HCT116 (cell line): ENCODE data around the gene ITPKA. TPM values are rescaled to one million over a fixed set of nuclear protein-coding genes. Genes with fewer than 3 reads are reported as not detected.

Experiments
- ATAC-seq: fragments of 200-7000 bp; cut with Tn5 transposase; 2 replicates; pipeline ENCODE4 v1.9.1; 2020; ENCODE audit warnings: mild to moderate bottlenecking, moderate library complexity
- BruUV-seq: library from RNA; stranded (reverse); fragments of 400-500 nt; replicated peaks from 2 replicates; lab custom pipeline; 2021; lab: Mats Ljungman, UMichigan
- CTCF ChIA-PET: fragments of 300-600 bp; sonication (Branson Sonifier 250); formaldehyde crosslinking; loops from one replicate; lab custom pipeline; 2021; ENCODE audit warnings: antibody characterized with exemption; lab: Charles Lee
- POLR2A ChIA-PET: fragments of 300-600, 350-600 bp; sonication (Branson Sonifier 250); formaldehyde crosslinking; loops from one replicate; lab custom pipeline; 2021; ENCODE audit warnings: antibody characterized with exemption; lab: Charles Lee
- RAD21 ChIA-PET, 2 experiments: fragments of 300-600 bp; sonication (Branson Sonifier 250); formaldehyde crosslinking; loops; one replicate each; lab custom pipeline; 2023; ENCODE audit warnings: low total read pairs in 2 of 2; ENCODE audit not compliant: uncharacterized antibody in 2 of 2, unreplicated experiment in 2 of 2, low non-redundant PET in 1 of 2; lab: Charles Lee
- DNase-seq: peaks from one replicate; pipeline ENCODE4 v3.0.0-alpha.2; 2010; ENCODE audit warnings: low read depth, low spot score
- H2AFZ ChIP-seq: fragments of 200-600 bp; shearing (Covaris generic), sonication (generic); 2 replicates; pipeline ENCODE4 v1.6.1; 2017; ENCODE audit warnings: low read depth, mixed run types, mixed read lengths, antibody characterized with exemption, low read length; ENCODE audit not compliant: poor library complexity, severe bottlenecking
- H3K27ac ChIP-seq: 2 replicates; pipeline ENCODE4 v1.5.1; 2012; ENCODE audit warnings: low read depth, low read length
- H3K27me3 ChIP-seq: fragments of 200-600 bp; sonication (generic); 2 replicates; pipeline ENCODE4 v1.6.1; 2016; ENCODE audit warnings: mixed run types, low read length, mixed read lengths; ENCODE audit not compliant: insufficient read depth
- H3K36me3 ChIP-seq, 2 experiments: fragments of 200-500 bp in 1 of 2; fragments of 200-600 bp in 1 of 2; sonication (Bioruptor generic) in 1 of 2; sonication (generic) in 1 of 2; 2 replicates each; pipeline versions ENCODE4 v1.5.1 to v1.6.1; 2014 to 2016; ENCODE audit warnings: low read length in 2 of 2, inconsistent platforms in 1 of 2, mixed read lengths in 1 of 2, mixed run types in 1 of 2; ENCODE audit not compliant: insufficient read depth in 2 of 2, control insufficient read depth in 1 of 2
- H3K4me1 ChIP-seq, 2 experiments: fragments of 200-600 bp in 1 of 2; sonication (generic) in 1 of 2; 2 replicates each; pipeline versions ENCODE4 v1.5.1 to v1.6.1; 2012 to 2017; ENCODE audit warnings: low read length in 2 of 2, inconsistent platforms in 1 of 2, mild to moderate bottlenecking in 1 of 2, mixed read lengths in 1 of 2, mixed run types in 1 of 2, moderate library complexity in 1 of 2; ENCODE audit not compliant: insufficient read depth in 2 of 2, control insufficient read depth in 1 of 2
- H3K4me2 ChIP-seq: fragments of 200-600 bp; sonication (generic); 2 replicates; pipeline ENCODE4 v1.6.1; 2017; ENCODE audit warnings: mixed run types, low read length, mixed read lengths
- H3K4me3 ChIP-seq, 2 experiments: fragments of 200-600 bp in 1 of 2; sonication (generic) in 1 of 2; replicated peaks in 1 of 2; 2 replicates each; pipeline ENCODE4 v1.5.1; 2011 to 2016; ENCODE audit warnings: low read length in 2 of 2, control low read depth in 1 of 2, low read depth in 1 of 2, mild to moderate bottlenecking in 1 of 2, mixed read lengths in 1 of 2, mixed run types in 1 of 2
- H3K79me2 ChIP-seq: fragments of 200-600 bp; sonication (generic); 2 replicates; pipeline ENCODE4 v1.6.1; 2017; ENCODE audit warnings: mild to moderate bottlenecking, mixed run types, low read length, moderate library complexity, mixed read lengths; ENCODE audit not compliant: insufficient read depth
- H3K9ac ChIP-seq: fragments of 200-600 bp; sonication (generic); 2 replicates; pipeline ENCODE4 v1.6.1; 2016; ENCODE audit warnings: low read length, mixed read lengths
- H3K9me2 ChIP-seq: fragments of 200-600 bp; sonication (generic), shearing (Covaris generic); 2 replicates; pipeline ENCODE4 v1.6.1; 2017; ENCODE audit warnings: mixed run types, mild to moderate bottlenecking, moderate library complexity; ENCODE audit not compliant: insufficient read depth
- H3K9me3 ChIP-seq, 2 experiments: fragments of 200-500 bp in 1 of 2; fragments of 200-600 bp in 1 of 2; sonication (Bioruptor generic) in 1 of 2; sonication (generic) in 1 of 2; 2 replicates each; pipeline ENCODE4 v1.6.1; 2014 to 2017; ENCODE audit warnings: low read length in 2 of 2, mixed read lengths in 2 of 2, inconsistent platforms in 1 of 2, low read depth in 1 of 2, mild to moderate bottlenecking in 1 of 2, mixed run types in 1 of 2, moderate library complexity in 1 of 2; ENCODE audit not compliant: control insufficient read depth in 1 of 2, insufficient read depth in 1 of 2
- H4K20me1 ChIP-seq: fragments of 200-600 bp; sonication (generic), shearing (Covaris generic); 2 replicates; pipeline ENCODE4 v1.6.1; 2017; ENCODE audit warnings: mixed run types, mild to moderate bottlenecking, moderate library complexity; ENCODE audit not compliant: insufficient read depth
- ATF3 ChIP-seq: IDR thresholded peaks from 2 replicates; pipeline ENCODE4 v1.6.1; 2012
- CBX3 ChIP-seq: IDR thresholded peaks from 2 replicates; pipeline ENCODE4 v1.6.1; 2012; ENCODE audit warnings: low read depth
- CEBPB ChIP-seq: IDR thresholded peaks from 2 replicates; pipeline ENCODE4 v1.6.1; 2012; ENCODE audit warnings: low read depth
- CTCF ChIP-seq, 3 experiments: fragments of 200-600 bp in 1 of 3; sonication (generic) in 1 of 3; IDR thresholded peaks in 2 of 3; conservative IDR thresholded peaks in 1 of 3; 2 replicates each; pipeline ENCODE4 v1.5.1; 2012 to 2017; ENCODE audit warnings: low read depth in 2 of 3, low read length in 2 of 3, antibody characterized with exemption in 1 of 3, borderline replicate concordance in 1 of 3, control low read depth in 1 of 3, mild to moderate bottlenecking in 1 of 3, mixed read lengths in 1 of 3, mixed run types in 1 of 3, moderate library complexity in 1 of 3; ENCODE audit not compliant: insufficient read depth in 1 of 3
- EGR1 ChIP-seq: IDR thresholded peaks from 2 replicates; pipeline ENCODE4 v1.6.1; 2012; ENCODE audit warnings: low read depth
- ELF1 ChIP-seq: IDR thresholded peaks from 2 replicates; pipeline ENCODE4 v1.6.1; 2012; ENCODE audit warnings: low read depth, borderline replicate concordance
- EZH2 ChIP-seq: fragments of 200-600 bp; sonication (generic); IDR thresholded peaks from 2 replicates; pipeline ENCODE4 v1.6.1; 2017; ENCODE audit warnings: antibody characterized with exemption, mixed run types
- EZH2phosphoT487 ChIP-seq: fragments of 200-600 bp; IDR thresholded peaks from 2 replicates; pipeline ENCODE4 v1.6.1; 2018; ENCODE audit warnings: antibody characterized with exemption, borderline replicate concordance
- FOSL1 ChIP-seq: IDR thresholded peaks from 2 replicates; pipeline ENCODE4 v1.6.1; 2012; ENCODE audit warnings: low read depth
- JUND ChIP-seq: IDR thresholded peaks from 2 replicates; pipeline ENCODE4 v1.6.1; 2012
- MAX ChIP-seq: IDR thresholded peaks from 2 replicates; pipeline ENCODE4 v1.6.1; 2012
- POLR2A ChIP-seq: IDR thresholded peaks from 2 replicates; pipeline ENCODE4 v1.7.0; 2011; ENCODE audit warnings: borderline replicate concordance; ENCODE audit not compliant: insufficient read depth, insufficient read length; ENCODE audit errors: extremely low read depth
- POLR2AphosphoS5 ChIP-seq: IDR thresholded peaks from 2 replicates; pipeline ENCODE4 v1.6.1; 2011; ENCODE audit warnings: mild to moderate bottlenecking, low read depth, low read length, moderate library complexity
- REST ChIP-seq: IDR thresholded peaks from 2 replicates; pipeline ENCODE4 v1.6.1; 2012; ENCODE audit warnings: low read depth
- SIN3A ChIP-seq: IDR thresholded peaks from 2 replicates; pipeline ENCODE4 v1.6.1; 2012; ENCODE audit warnings: low read depth
- SP1 ChIP-seq: IDR thresholded peaks from 2 replicates; pipeline ENCODE4 v1.6.1; 2012; ENCODE audit warnings: low read depth
- SRF ChIP-seq: IDR thresholded peaks from 2 replicates; pipeline ENCODE4 v1.6.1; 2012; ENCODE audit warnings: low read depth
- TCF7L2 ChIP-seq: IDR thresholded peaks from 2 replicates; pipeline ENCODE4 v1.7.0; 2011; ENCODE audit warnings: borderline replicate concordance, inconsistent platforms; ENCODE audit not compliant: insufficient read depth, insufficient read length; ENCODE audit errors: extremely low read depth
- ZBTB33 ChIP-seq: IDR thresholded peaks from 2 replicates; pipeline ENCODE4 v1.6.1; 2011; ENCODE audit warnings: mild to moderate bottlenecking, low read length, moderate library complexity; ENCODE audit not compliant: insufficient replicate concordance; ENCODE audit errors: extremely low read depth
- ZNF274 ChIP-seq: fragments of 200-500 bp; sonication (Bioruptor generic); IDR thresholded peaks from 2 replicates; pipeline ENCODE4 v1.6.1; 2014; ENCODE audit warnings: mild to moderate bottlenecking, low read depth, low read length, inconsistent platforms
- intact Hi-C: fragments of 100-400 bp; cut with micrococcal nuclease; formaldehyde crosslinking; loops from 2 replicates; pipeline ENCODE4 v1.10.0; 2022
- total RNA-seq: library from RNA; stranded (reverse); gene quantifications from one replicate; pipeline ENCODE4 v1.2.1, GENCODE V29; 2021; ENCODE audit not compliant: unreplicated experiment

ITPKA gene
- total RNA-seq, 1 experiment from 2014 or later, result 10.8 TPM

- H3K9me3 ChIP-seq, result no peaks in the 10 kb centered on the region
- no peak for DNase-seq
- H3K27me3 ChIP-seq, result no peaks in the 10 kb centered on the region
- TF ChIP-seq ELF1 (no peak), EZH2 (no peak), SRF (no peak), CTCF (IDR thresholded peaks at IDR 0.05 in 2 of 3, conservative IDR thresholded peaks at IDR 0.05 in 1 of 3; ENCODE audit: borderline replicate concordance in 1 of 3, insufficient read depth in 1 of 3, low read depth in 2 of 3, low read length in 2 of 3) (no peak), ZBTB33 (no peak), ATF3 (no peak), SIN3A (no peak), CEBPB (no peak), MAX (no peak), EZH2phosphoT487 (no peak), CBX3 (no peak), JUND (no peak), TCF7L2 (no peak), EGR1 (no peak), POLR2A (no peak), SP1 (no peak), POLR2AphosphoS5 (no peak), FOSL1 (no peak), ZNF274 (no peak), REST (no peak)
- TF ChIP-seq, all 23 proteins: peak for 0
- no TSS peak for BruUV-seq
- intact Hi-C loops, result no loop called here
- H4K20me1 ChIP-seq, result no peaks in the 10 kb centered on the region
- POLR2A ChIA-PET, result no interaction called here
- CTCF ChIA-PET, result no interaction called here
- H3K36me3 ChIP-seq, result no peaks in the 10 kb centered on the region
- H3K4me1 ChIP-seq, result peaks cover 29 to 44% of the 10 kb centered on the region in 2 experiments
- RAD21 ChIA-PET, result interaction anchor here in 1 of 2 experiments (0.6 kb wide), 1 partner anchor 79 kb away, joined by 3 read pairs; no protein-coding TSS in a partner anchor
- no peaks in the 10 kb centered on the region for H3K9me2 ChIP-seq
- peak overlapping the region; percentile 91 for H3K4me2 ChIP-seq
- H2AFZ ChIP-seq, result no peak overlapping the region
- H3K27ac ChIP-seq, result no peak overlapping the region
- no peaks in the 10 kb centered on the region for H3K79me2 ChIP-seq
- ATAC-seq, result no peak
- no peak overlapping the region for H3K9ac ChIP-seq
- H3K4me3 ChIP-seq, result no peak overlapping the region
Measured at GRCh38 chr15:41494922-41495735, 1.5 kb downstream of the ITPKA start.
